ENCODE results near the gene CXCL9.
"Not testable (repeated sequence)": the region's sequence is repeated elsewhere in the genome, so short reads cannot be mapped to it uniquely, and the experiment has no call there.

The CXCL9 gene

GRCh38 chr4:76016393-76016792, 9.1 kb upstream of the CXCL9 start:
- DNase-seq, result no peak
- intact Hi-C loops (cut with DNase I), result no loop called here

GRCh38 chr4:76013540-76013939, 6.2 kb upstream of the CXCL9 start:
- DNase-seq, result no peak
- intact Hi-C loops (cut with DNase I), result no loop called here

GRCh38 chr4:76012388-76012801, 5.1 kb upstream of the CXCL9 start:
- intact Hi-C loops (cut with DNase I), result no loop called here
- no peak for DNase-seq

GRCh38 chr4:76011700-76012387, 4.5 kb upstream of the CXCL9 start:
- DNase-seq, result no peak
- intact Hi-C loops (cut with DNase I), result no loop called here

GRCh38 chr4:76011018-76011670, 3.8 kb upstream of the CXCL9 start:
- no peak for DNase-seq
- intact Hi-C loops (cut with DNase I), result no loop called here

DNA sequence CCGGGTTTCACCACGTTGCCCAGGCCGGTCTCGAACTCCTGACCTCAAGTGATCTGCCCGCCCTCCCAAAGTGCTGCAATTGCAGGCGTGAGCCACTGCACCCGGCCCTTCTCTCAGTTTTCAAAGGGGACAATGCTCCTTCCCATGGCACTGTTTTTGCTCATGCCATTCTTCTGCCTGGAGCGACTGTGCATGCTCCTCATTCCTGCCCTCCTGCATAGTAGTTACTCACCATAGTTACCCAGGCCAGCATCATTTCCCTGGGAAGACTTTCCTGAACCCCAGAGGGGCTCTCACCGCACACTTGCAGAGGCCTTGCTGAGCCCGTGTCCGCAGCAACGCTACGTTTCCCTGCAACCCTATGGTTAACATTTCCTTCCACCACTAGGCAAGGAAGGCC, 3.3 kb upstream of the CXCL9 start:
- intact Hi-C loops (cut with DNase I), result no loop called here
- no peak for DNase-seq

DNA sequence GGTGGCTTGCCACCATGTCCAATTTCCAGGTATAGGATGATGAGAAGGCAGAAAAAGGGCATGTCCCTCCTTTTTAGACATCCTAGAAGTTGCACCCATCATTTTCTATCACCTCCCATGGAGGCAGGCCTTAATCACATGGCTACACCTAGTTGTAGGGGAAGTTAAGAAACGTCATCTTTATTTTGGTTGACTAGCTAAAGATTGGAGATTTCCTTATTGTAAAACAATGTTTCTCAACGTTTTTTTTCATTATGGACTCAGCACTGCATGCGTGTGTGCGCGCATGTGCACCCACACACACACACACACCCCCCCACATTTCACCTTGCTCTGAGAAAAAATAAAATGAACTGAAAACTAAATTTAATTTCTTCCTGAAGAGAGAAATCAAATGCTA, 2.0 kb upstream of the CXCL9 start:
- DNase-seq, result no peak
- intact Hi-C loops (cut with DNase I), result no loop called here

DNA sequence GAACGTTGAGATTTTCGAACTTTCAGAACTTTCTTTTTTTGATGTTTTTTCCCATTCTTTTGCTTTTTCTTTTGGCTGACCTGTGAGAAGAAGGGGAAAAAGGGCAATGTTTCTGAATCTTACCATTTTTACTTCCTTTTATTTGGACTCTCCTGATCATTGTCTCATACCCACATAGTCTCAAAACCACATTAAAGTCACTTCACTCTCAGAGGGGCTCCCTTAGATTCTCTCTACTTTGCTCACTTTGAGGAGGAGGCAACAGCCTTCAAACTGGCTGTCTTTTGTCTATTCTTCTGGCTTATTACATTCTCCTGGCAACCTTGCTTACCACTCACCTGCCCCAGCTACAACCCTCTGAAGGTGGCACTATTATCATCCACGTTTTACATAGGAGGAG, 3.7 kb downstream of the CXCL9 start:
- no peak for DNase-seq
- intact Hi-C loops (cut with DNase I), result no loop called here

- intact Hi-C loops (cut with DNase I), result no loop called here
- DNase-seq, result no peak
These were observed 4.3 kb downstream of the CXCL9 start for GRCh38 chr4:76003035-76003434.

DNA sequence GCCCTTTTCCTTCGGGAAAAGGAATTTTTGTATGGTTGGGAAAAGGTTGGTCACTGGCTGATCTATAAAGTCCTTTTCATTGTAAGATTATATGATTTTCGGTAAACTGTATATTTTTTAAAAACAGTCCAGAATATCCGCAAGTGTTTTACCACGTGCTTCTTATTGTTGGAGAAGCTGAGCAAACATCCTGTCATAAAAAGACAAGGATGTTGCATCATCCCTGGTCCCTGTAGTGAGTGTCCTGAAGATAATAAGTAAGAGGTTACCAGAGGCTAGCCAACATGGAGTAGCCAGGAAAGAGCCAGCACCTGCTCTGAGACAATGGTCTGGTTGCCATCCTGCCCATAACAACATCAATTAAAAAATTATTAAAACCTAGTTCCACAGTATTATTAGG, 5.1 kb downstream of the CXCL9 start:
- no peak for DNase-seq
- intact Hi-C loops (cut with DNase I), result no loop called here

- intact Hi-C loops (cut with DNase I), result no loop called here
These were observed 5.6 kb downstream of the CXCL9 start for GRCh38 chr4:76001700-76002099.

DNA sequence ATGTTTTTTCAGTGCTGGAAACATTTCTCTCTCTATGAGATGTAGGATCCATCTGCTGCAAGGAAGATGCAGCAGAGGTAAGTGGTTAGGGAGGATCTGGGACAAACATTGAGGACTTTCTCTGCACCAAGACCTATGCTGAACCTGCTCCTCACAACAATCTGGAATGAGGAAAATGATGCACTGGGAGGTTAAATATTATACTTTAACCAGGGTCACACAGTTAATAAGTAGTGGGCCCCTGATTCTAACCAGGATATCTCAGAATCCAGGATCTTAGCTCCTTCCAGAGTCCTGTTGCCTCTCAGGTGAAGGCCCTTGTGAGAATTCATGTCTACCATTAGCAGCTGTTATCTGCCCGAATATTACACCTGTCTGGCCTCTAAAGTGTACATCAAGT, 7.0 kb downstream of the CXCL9 start:
- no peak for DNase-seq
- intact Hi-C loops (cut with DNase I), result no loop called here

More at GRCh38 chr4:76001700-76002099, 5.6 kb downstream of the CXCL9 start:
- DNase-seq, result no peak

- DNase-seq, result not testable (repeated sequence)
- intact Hi-C loops (cut with DNase I), result loop anchor here (5.0 kb wide), 1 partner anchor 74 kb away; the partner anchor contains the start of gene ART3
These were observed 8.7 kb downstream of the CXCL9 start for GRCh38 chr4:75998525-75999147.

DNA sequence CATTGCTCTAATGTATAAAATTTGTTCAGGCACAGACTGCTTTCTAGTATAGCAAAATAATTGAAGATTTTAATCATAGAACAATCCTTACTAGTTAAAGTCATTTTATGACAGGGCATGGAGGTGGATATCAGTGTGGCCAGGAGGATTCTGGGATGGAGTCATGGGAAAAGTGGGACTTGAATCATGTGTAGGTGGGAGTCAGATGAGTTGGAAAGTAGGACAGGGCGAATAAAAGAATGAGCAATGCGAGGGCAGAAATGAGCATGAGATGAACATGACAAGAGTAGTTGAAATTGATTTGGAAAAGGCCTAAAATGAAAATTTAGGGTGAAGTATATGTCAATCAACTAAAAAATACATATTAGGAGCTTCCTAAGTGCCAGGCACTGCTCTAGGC, 9.4 kb downstream of the CXCL9 start:
- intact Hi-C loops (cut with DNase I), result loop anchor here (5.0 kb wide), 1 partner anchor 74 kb away; the partner anchor contains the start of gene ART3
- DNase-seq, result peak in 33 of 42 donors; percentile 14 to 84 (median 54)

DNA sequence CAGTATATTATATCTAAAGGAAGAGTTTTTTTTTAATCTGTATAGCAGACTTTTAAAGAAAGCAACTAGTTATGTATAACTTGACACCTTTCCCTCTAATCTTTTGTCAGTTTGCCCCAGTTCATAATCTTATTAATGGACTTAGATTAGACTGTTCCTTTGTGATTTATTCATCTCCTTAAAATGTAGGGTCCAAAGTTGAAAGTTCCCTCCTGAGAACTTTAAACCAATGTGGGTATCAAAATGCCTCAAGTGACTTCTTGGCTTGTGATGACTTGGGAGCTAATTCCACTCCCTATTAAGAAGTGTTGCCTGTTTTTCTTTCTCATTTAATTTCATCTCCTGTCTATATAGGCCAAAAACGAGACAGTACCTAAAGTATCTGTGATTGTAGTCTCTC, 10.2 kb downstream of the CXCL9 start:
- intact Hi-C loops (cut with DNase I), result loop anchor here (5.0 kb wide), 1 partner anchor 75 kb away; the partner anchor contains the start of gene ART3

DNA sequence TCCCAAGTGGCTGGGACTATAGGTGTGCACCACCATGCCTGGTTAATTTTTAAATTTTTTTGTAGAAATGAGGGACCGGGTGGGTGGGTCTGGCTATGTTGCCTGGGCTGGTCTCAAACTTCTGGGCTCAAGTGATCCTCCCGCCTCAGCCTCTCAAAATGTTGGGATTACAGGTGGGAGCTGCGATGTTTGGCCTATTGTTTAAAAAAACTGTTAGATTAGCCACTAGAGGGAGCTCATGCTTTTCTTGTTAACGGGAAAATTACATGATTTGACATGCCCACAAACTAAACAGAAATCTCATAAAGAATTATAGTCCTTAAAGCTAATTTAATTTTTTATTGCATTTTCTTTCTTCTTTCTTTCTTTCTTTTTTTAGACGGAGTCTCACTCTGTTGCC, 11.6 kb downstream of the CXCL9 start:
- DNase-seq, result peak in 1 of 42 donors; percentile 41
- intact Hi-C loops (cut with DNase I), result loop anchor here (5.0 kb wide), 1 partner anchor 77 kb away; the partner anchor contains the start of gene ART3

More for the DNA sequence above, 10.2 kb downstream of the CXCL9 start:
- no peak for DNase-seq

DNA sequence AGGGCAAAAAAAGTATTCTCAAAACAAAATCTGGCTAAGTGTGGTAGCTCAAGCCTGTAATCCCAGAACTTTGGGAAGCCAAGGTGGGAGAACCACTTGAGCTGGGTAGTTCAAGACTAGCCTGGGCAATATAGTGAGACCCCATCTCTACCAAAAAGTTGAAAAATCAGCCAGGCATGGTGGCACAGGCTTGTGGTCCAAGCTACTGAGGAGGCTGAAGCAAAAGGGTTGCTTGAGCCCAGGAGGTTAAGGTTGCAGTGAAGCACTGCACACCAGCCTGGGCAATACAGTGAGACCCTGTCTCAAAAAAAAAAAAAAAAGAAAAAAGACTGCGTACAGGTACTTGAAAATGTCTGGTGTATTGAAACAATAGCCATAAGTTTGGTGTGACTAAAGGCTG, 14.8 kb downstream of the CXCL9 start:
- intact Hi-C loops (cut with DNase I), result loop anchor here (5.0 kb wide), 1 partner anchor 95 kb away; no protein-coding TSS in a partner anchor

GRCh38 chr4:75989846-75990528, 17.3 kb downstream of the CXCL9 start:
- DNase-seq, result no peak
- intact Hi-C loops (cut with DNase I), result loop anchor here (5.0 kb wide), 1 partner anchor 97 kb away; no protein-coding TSS in a partner anchor

More for the DNA sequence above, 14.8 kb downstream of the CXCL9 start:
- DNase-seq, result no peak

- intact Hi-C loops (cut with DNase I), result no loop called here
- no peak for DNase-seq
These were observed 22.2 kb downstream of the CXCL9 start for GRCh38 chr4:75985116-75985515.
